Muscle of leg (tissue), 11 donors: ENCODE data around the gene PTPRT. TPM values are rescaled to one million over a fixed set of nuclear protein-coding genes. Genes with fewer than 3 reads are reported as not detected.
A peak's percentile ranks its signal among the peaks of the same experiment; 100 is the strongest.
"Not testable (repeated sequence)": the region's sequence is repeated elsewhere in the genome, so short reads cannot be mapped to it uniquely, and the experiment has no call there.

Source experiments
- DNase-seq: peaks from one replicate; pipeline ENCODE4 v3.0.0; 2013
- H3K27ac ChIP-seq: one replicate; pipeline ENCODE4 v1.5.1; 2013; ENCODE audit warnings: mild to moderate bottlenecking, low read length, control low read depth
- H3K27me3 ChIP-seq: one replicate; pipeline ENCODE4 v1.6.1; 2013; ENCODE audit warnings: low read length; ENCODE audit not compliant: control insufficient read depth, insufficient read depth
- H3K36me3 ChIP-seq: one replicate; pipeline ENCODE4 v1.6.1; 2013; ENCODE audit warnings: low read length; ENCODE audit not compliant: control insufficient read depth, insufficient read depth
- H3K4me1 ChIP-seq: one replicate; pipeline ENCODE4 v1.6.1; 2013; ENCODE audit warnings: low read length; ENCODE audit not compliant: control insufficient read depth, insufficient read depth
- H3K4me3 ChIP-seq: one replicate; pipeline ENCODE4 v1.5.1; 2013; ENCODE audit warnings: low read length, control low read depth
- H3K9me3 ChIP-seq: replicated peaks from 2 replicates; pipeline ENCODE4 v1.6.1; 2013; ENCODE audit warnings: low read depth, low read length; ENCODE audit not compliant: control insufficient read depth
- WGBS: methylation state at CpG from one replicate; pipeline ENCODE4 v1.1.5; 2013; ENCODE audit warnings: missing lambda C conversion rate; ENCODE audit not compliant: insufficient coverage; 5-methylcytosine and 5-hydroxymethylcytosine counted together
- polyA plus RNA-seq, 8 donors: library from polyadenylated mRNA; unstranded; fragments of 120-200 nt; gene quantifications; one replicate each; pipeline versions ENCODE4 v1.2.1 to v1.2.3, GENCODE V29; 2013; ENCODE audit warnings: inconsistent platforms in 1 of 8, low replicate concordance in 1 of 8; ENCODE audit not compliant: insufficient read length in 8 of 8, insufficient read depth in 1 of 8
- total RNA-seq: library from RNA; stranded (reverse); fragments of 120-200 nt; gene quantifications from one replicate; pipeline ENCODE4 v1.2.4, GENCODE V29; 2013

The PTPRT gene
- total and polyA plus RNA-seq, 9 donors, result 0.10 to 0.94 (median 0.51) TPM

- Histone ChIP-seq H3K27me3 (no peaks in the 10 kb centered on the region), H3K9me3 (no peaks in the 10 kb centered on the region), H3K27ac (no peak overlapping the region), H3K4me3 (no peak overlapping the region), H3K4me1 (no peaks in the 10 kb centered on the region), H3K36me3 (no peaks in the 10 kb centered on the region)
- 92% methylated on average over 3 of the region's 3 CpGs for WGBS
- DNase-seq, result no peak
Measured at GRCh38 chr20:42907730-42908129, 282.0 kb downstream of the PTPRT start.

DNA sequence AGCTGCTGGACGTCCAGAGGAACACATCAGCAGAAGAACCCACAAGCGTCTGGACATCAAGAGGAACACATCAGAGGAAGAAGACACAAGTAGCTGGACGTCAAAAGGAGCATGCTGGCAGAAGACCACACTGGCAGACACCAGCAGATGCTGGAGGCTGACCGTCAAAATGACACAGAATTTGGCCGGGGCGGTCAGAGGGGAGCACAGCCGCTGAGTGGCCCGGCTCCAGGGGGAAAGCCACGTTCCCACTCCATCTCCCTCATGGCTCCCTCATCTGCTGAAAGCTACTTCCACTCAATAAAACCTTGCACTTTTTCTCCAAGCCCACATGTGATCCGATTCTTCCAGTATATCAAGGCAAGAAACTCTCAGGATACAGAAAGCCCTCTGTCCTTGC, 283.6 kb downstream of the PTPRT start:
- H3K4me1 ChIP-seq, result no peaks in the 10 kb centered on the region
- DNase-seq, result no peak
- H3K4me3 ChIP-seq, result no peak overlapping the region
- 79% methylated on average over 9 of the region's 10 CpGs for WGBS
- no peak overlapping the region for H3K27ac ChIP-seq
- H3K9me3 ChIP-seq, result no peaks in the 10 kb centered on the region
- H3K27me3 ChIP-seq, result no peaks in the 10 kb centered on the region
- no peaks in the 10 kb centered on the region for H3K36me3 ChIP-seq

- no peak overlapping the region for H3K4me3 ChIP-seq
- H3K27me3 ChIP-seq, result peaks cover 2% of the 10 kb centered on the region
- no peak overlapping the region for H3K27ac ChIP-seq
- no peaks in the 10 kb centered on the region for H3K36me3 ChIP-seq
- WGBS, result no CpG with 5 or more reads among the region's 3 CpGs
- H3K9me3 ChIP-seq, result no peaks in the 10 kb centered on the region
- DNase-seq, result no peak
- no peaks in the 10 kb centered on the region for H3K4me1 ChIP-seq
Measured at GRCh38 chr20:42902509-42902908, 287.2 kb downstream of the PTPRT start.

GRCh38 chr20:42901689-42902440, 287.8 kb downstream of the PTPRT start:
- no CpG with 5 or more reads among the region's 2 CpGs for WGBS
- no peak overlapping the region for H3K27ac ChIP-seq
- DNase-seq, result peak; percentile 44
- no peaks in the 10 kb centered on the region for H3K36me3 ChIP-seq
- H3K4me1 ChIP-seq, result no peaks in the 10 kb centered on the region
- peaks cover 2% of the 10 kb centered on the region for H3K27me3 ChIP-seq
- no peak overlapping the region for H3K4me3 ChIP-seq
- no peaks in the 10 kb centered on the region for H3K9me3 ChIP-seq

- not testable (repeated sequence) for H3K27me3 ChIP-seq, H3K4me3 ChIP-seq, H3K9me3 ChIP-seq, DNase-seq, H3K36me3 ChIP-seq, H3K27ac ChIP-seq, H3K4me1 ChIP-seq
- WGBS, result 8% methylated on average over 2 of the region's 5 CpGs
Measured at GRCh38 chr20:42900764-42901163, 288.9 kb downstream of the PTPRT start.

GRCh38 chr20:42895020-42895419, 294.7 kb downstream of the PTPRT start:
- no peaks in the 10 kb centered on the region for H3K9me3 ChIP-seq
- peaks cover 2% of the 10 kb centered on the region for H3K27me3 ChIP-seq
- no peak overlapping the region for H3K27ac ChIP-seq
- DNase-seq, result no peak
- H3K36me3 ChIP-seq, result no peaks in the 10 kb centered on the region
- H3K4me1 ChIP-seq, result no peaks in the 10 kb centered on the region
- H3K4me3 ChIP-seq, result no peak overlapping the region
- 40% methylated on average over 1 of the region's 1 CpG for WGBS

DNA sequence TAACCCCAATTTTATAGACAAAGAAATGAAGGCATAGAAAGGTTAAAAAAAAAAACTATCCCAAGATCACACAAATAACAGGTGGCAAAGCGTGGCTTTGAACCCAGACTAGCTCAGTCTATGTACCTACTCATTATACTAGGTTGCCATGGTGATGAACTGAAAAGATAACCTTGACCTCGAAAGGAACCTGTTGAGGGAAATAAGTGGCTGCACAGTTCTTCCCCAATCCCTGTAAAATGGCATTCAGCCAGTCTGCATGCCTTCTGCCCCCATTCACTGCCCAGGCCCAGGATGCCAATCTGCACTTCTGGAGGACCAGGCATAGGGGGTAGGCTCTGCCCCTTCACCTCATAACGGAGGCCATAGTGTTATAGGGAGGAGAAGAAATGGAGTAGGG, 295.2 kb downstream of the PTPRT start:
- Histone ChIP-seq H3K27me3 (peaks cover 2% of the 10 kb centered on the region), H3K4me3 (no peak overlapping the region), H3K36me3 (no peaks in the 10 kb centered on the region), H3K27ac (no peak overlapping the region), H3K4me1 (no peaks in the 10 kb centered on the region), H3K9me3 (no peaks in the 10 kb centered on the region)
- no peak for DNase-seq
- WGBS, result 64% methylated on average over 2 of the region's 3 CpGs

DNA sequence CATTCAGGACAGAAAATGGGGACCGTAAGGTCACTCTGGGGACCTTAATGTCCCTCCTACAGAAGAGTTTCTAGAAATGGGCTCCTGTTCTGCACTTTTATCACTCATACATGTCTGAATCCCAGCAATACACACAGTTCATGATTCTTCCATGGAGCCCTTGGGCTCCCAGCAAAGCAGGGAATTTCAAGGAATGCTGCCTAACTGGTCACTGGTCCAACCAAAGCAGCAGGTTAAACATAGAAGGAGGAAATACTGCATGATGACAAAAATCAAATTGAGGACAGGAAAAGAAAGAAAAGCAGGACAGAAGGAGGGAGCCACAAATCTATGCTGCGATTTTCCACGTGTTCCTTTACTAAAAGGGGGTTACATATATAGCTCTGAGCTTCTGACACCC, 300.2 kb downstream of the PTPRT start:
- H3K27ac ChIP-seq, result no peak overlapping the region
- no peaks in the 10 kb centered on the region for H3K36me3 ChIP-seq
- H3K4me3 ChIP-seq, result no peak overlapping the region
- H3K27me3 ChIP-seq, result no peaks in the 10 kb centered on the region
- WGBS, result no CpG with 5 or more reads among the region's 3 CpGs
- H3K9me3 ChIP-seq, result no peaks in the 10 kb centered on the region
- DNase-seq, result no peak
- H3K4me1 ChIP-seq, result no peaks in the 10 kb centered on the region

DNA sequence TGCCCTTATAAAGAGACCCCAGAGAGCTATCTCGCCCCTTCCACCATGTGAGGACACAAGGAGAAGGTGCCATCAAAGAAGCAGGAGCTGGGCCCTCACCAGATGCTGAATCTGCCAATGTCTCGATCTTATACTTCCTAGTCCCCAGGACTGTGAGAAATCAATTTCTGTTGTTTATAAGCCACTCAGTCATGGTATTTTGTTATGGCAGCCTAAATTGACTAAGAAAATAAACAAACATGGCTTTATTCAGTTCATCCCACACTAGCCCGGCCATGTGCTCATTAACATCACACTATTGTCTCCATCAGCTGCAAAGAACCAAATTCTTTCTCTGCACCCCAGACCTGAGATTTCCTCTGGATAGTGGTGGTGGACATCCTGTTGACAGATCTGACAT, 302.4 kb downstream of the PTPRT start:
- no peak overlapping the region for H3K27ac ChIP-seq
- 80% methylated on average over 1 of the region's 3 CpGs for WGBS
- no peaks in the 10 kb centered on the region for H3K36me3 ChIP-seq
- H3K27me3 ChIP-seq, result no peaks in the 10 kb centered on the region
- H3K4me3 ChIP-seq, result no peak overlapping the region
- no peaks in the 10 kb centered on the region for H3K4me1 ChIP-seq
- H3K9me3 ChIP-seq, result no peaks in the 10 kb centered on the region
- no peak for DNase-seq

GRCh38 chr20:42886801-42887200, 302.9 kb downstream of the PTPRT start:
- no peak overlapping the region for H3K27ac ChIP-seq
- no CpG with 5 or more reads among the region's 2 CpGs for WGBS
- no peak overlapping the region for H3K4me3 ChIP-seq
- no peaks in the 10 kb centered on the region for H3K27me3 ChIP-seq
- no peaks in the 10 kb centered on the region for H3K9me3 ChIP-seq
- DNase-seq, result no peak
- no peaks in the 10 kb centered on the region for H3K4me1 ChIP-seq
- H3K36me3 ChIP-seq, result no peaks in the 10 kb centered on the region

- H3K36me3 ChIP-seq, result no peaks in the 10 kb centered on the region
- WGBS, result no CpG with 5 or more reads among the region's 6 CpGs
- no peak for DNase-seq
Measured at GRCh38 chr20:42886046-42886445, 303.7 kb downstream of the PTPRT start.

More at GRCh38 chr20:42886046-42886445, 303.7 kb downstream of the PTPRT start:
- H3K27me3 ChIP-seq, result no peaks in the 10 kb centered on the region
- no peaks in the 10 kb centered on the region for H3K9me3 ChIP-seq
- no peak overlapping the region for H3K4me3 ChIP-seq
- H3K4me1 ChIP-seq, result no peaks in the 10 kb centered on the region
- no peak overlapping the region for H3K27ac ChIP-seq
